NCI-H1694 treated with DMSO at 0.1 percent for 48 hours (cell line): ENCODE measurements around the gene TCF25.
"Not testable (repeated sequence)": the region's sequence is repeated elsewhere in the genome, so short reads cannot be mapped to it uniquely, and the experiment has no call there.

Source experiments
- DNase-seq: peaks from one replicate; lab custom pipeline; 2025; lab: John Stamatoyannopoulos, UW

Gene TCF25

DNA sequence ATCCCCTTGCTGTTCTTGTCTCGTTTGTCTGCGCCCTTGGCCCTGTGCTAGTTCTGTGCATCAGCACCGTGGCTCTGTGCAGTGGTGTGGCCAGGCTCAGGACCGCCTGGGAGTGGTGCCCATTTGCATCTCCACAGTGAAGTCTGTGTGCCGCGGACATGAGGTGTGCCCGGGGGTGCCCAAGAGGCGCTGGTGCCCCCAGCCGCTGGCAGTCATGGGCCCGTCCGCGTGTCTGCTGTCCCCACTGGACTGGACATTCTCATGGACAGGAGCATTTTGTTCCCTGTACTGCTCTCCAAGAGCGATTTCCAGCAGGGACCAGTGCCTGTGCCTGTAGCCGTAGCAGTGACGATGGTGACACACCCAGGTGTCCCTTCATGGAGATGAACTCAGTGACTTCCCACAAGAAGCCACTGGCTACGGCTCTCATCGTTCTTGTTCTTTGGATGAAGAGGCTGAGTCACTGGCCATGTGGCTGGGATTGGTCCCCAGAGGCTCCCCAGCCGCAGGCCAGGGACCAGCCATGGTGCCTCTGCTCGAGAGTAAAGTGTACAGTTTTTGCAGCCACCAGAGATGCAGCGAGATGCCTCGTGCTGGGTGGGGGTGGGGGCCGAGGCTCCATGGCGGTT is 32.2 kb downstream of the TCF25 start:
- no peak for DNase-seq

DNA sequence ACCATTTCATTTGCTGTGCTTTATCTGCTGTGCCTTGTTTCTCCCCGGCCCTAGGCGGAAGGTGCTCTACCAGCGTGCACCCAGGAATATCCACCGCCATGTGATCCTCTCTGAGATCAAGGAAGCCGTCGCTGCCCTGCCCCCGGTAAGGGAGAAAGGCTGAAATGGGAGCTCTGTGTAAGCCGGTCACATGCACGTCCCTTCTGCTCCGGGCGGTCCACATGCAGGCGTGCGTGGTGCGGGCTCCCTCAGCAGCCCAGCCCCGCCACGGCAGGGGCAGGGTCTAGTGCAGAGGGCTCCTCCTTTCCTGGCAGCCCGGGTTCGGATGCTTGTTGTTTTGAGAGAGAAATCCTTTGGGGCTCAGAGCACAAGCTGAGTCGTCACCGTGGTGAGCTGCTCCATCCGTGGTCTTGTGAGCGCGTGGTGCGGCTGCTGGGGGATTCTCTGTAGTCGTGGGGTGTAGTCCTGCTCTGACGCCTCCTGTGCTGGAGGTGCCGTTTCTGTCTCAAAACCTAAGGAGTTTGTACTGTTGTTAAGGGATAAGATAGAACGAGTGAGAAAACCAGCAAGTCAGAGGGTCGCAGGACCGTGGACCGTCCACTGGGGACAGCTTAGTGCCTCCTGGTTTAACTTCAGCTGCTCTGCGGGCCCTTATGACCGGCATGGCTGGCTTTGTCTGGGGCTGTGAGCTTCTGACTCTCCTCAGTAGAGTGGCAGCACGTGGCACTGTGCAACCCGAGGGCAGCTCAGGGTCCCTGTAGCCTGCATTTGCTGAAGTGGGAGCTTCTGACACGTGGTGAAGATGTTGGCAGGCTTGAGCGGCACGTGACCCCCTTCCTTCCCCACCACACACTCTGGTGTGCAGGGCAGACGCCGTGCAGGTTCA is 33.0 kb downstream of the TCF25 start:
- no peak for DNase-seq

GRCh38 chr16:89907055-89907814 is 33.8 kb downstream of the TCF25 start:
- no peak for DNase-seq

- DNase-seq, result no peak
Measured at GRCh38 chr16:89908236-89908635, 34.8 kb downstream of the TCF25 start.

- DNase-seq, result peak; percentile 37
Measured at GRCh38 chr16:89909777-89910716, 36.7 kb downstream of the TCF25 start.

DNA sequence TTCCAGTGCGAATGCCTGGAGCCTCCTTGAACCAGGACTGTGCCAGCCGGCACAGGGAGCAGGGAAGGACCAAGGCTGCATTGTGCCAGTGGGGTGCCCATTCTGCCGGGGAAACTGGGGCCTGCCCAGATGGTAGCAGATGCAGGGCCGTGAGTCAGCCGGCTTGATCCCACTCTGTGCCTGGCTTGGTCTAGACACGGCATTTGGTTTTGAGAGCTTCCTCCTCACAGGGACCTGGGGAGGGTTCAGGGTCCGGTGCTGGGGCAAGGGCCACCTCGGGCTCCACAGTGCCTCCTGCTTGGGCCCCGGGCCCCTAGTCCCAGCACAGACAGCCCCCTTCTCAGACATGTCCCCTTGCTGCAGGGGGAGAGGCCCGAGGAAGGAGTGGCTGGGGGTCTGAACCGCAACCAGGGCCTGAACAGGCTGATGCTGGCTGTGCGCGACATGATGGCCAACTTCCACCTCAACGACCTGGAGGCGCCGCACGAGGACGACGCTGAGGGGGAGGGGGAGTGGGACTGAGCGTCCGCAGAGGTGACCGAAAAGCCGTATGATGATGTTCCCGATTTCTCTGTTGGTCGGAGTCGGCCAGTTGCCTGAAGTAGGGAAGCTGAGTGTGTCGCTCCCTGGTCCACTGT is 37.4 kb downstream of the TCF25 start:
- no peak for DNase-seq

- DNase-seq, result no peak
Measured at GRCh38 chr16:89911375-89911774, 38.0 kb downstream of the TCF25 start.

DNA sequence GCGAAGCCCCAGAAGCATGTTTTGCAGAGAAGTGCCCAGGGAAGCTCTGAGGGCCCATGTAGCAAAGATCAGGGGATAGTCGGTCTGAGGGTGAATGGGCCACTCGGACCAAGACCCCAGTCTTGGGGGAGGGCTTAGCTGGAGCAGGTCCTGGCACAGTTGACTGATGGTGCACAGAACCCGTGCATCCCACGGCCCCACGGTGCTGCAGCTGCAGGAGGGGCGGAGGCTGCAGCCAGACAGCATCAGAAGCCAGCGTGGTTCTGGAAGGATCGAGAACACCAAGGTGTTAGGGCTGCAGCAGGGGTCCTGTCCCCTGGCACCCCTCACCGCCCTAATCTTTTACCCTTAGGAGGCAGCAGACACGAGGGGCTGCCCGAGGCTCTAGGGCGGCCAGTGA is 38.8 kb downstream of the TCF25 start:
- no peak for DNase-seq

DNA sequence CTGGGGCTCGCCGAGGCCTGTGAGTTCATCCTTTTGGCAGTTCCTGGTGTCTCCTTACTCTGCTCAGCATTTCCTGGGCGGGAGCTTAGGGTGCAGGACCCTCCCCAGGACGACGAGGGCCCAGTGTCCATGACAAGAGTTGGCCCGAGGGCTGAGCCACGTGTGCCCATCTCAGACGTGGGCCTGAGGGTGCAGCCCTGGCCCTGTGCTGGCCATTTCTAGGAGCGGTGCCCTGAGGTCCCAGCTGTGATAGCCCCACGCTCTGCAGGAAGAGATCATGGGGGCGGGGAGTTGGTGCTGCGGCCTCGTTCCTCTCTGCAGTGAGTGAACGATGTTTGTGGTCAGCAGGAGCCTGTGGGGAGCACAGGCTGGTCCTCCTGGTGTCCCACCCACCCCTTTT is 39.2 kb downstream of the TCF25 start:
- DNase-seq, result no peak

DNA sequence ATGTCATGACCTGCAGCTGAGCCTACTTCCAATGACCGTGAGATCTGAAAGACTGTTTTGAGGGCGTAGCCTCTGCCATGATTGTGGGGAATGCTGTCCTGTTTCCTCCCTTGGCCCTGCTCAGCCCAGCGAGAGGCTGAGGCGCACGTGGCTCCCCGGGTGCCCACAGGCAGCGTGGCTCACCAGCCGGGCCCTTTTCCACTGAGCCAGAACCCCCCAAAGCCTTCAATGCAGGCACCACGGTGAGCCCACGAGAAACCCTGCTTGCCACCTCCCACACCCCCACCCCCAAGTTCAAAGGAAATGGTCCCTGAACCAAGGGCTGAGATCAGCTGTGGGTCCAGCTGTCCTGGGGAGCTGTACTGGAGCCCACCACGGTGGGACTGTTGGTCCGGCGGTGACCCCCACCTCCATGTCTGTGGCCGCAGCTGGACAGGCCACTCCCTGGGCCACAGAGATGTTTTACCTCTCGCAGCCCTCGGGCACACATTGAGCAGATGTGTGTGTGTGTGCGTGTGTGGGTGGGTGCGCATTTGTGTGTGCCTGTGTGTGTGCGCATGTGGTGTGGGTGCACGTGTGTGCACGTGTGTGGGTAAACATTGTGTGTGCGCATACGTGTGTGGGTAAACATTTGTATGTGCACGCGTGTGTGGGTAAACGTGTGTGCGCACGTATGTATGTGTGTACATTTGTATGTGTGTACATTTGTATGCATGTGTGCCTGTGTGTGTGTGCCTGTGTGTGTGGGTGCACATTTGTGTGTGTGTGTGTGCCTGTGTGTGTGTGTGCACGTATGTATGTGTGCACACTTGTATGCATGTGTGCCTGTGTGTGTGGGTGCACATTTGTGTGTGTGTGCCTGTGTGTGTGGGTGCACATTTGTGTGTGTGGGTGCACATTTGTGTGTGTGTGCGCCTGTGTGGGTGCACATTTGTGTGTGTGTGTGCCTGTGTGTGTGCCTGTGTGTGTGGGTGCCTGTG is 40.3 kb downstream of the TCF25 start:
- no peak for DNase-seq

DNA sequence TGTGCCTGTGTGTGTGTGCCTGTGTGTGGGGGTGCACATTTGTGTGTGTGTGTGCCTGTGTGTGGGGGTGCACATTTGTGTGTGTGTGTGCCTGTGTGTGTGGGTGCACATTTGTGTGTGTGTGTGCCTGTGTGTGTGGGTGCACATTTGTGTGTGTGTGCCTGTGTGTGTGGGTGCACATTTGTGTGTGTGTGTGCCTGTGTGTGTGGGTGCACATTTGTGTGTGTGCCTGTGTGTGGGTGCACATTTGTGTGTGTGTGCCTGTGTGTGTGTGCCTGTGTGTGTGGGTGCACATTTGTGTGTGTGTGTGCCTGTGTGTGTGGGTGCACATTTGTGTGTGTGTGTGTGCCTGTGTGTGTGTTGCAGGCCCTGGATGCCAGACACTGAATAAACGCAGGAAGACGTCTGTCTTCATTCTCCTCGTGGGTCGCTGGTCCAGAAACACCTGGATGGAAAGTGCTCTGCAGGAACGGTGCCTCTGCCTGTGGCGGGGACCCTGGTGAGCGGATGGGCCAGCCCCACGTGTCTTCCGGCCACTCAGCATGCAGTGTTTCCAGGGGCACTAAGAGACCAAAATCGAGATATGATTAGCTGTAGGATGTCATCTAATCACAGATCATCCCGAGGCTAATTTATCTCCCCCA is 41.4 kb downstream of the TCF25 start:
- not testable (repeated sequence) for DNase-seq

DNA sequence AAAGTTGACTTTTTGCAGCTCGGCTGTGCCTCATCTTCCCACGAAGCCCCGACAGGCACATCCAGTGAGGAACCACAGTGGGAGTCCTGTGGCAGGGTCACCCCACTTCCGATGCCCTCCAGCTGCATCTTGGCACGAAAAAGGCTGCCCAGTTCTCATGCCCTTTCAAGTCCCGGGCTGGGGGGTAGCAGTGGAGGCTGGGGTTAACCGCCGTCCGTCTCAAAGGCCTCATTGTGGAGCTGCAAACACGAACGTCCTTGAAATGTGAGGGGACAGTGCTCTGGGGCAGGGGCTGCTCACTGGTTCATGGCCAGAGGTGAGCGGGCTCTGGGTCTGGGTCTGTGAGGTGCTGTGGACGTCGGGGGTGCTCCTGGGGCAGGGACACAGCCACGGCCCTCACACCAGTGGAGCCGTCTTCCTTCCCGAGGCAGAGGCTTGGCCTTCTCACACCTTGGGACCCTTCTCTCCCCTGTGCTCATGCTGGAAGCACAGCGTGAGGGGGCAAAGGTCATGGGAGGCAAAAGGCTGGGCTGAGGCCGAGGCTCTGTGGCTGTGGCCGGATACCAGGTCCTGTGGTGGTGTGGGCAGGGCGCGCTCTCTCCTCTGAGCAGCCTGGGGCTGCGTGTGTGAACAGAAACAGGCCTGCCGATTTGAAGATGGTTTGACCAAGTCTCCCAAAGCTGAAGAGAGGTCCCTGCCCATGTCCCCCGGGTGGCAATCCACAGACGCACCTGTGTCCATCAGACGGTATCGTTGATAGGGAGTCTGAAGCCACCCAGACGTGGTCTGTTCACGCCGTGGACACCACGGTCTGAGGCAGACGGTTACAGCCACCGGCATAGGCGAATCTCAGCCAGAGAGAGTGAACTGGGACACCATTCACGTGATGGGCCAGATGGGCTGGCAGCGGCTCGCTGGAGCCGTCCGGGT is 42.2 kb downstream of the TCF25 start:
- DNase-seq, result no peak

GRCh38 chr16:89917773-89918452 is 44.5 kb downstream of the TCF25 start:
- DNase-seq, result no peak

DNA sequence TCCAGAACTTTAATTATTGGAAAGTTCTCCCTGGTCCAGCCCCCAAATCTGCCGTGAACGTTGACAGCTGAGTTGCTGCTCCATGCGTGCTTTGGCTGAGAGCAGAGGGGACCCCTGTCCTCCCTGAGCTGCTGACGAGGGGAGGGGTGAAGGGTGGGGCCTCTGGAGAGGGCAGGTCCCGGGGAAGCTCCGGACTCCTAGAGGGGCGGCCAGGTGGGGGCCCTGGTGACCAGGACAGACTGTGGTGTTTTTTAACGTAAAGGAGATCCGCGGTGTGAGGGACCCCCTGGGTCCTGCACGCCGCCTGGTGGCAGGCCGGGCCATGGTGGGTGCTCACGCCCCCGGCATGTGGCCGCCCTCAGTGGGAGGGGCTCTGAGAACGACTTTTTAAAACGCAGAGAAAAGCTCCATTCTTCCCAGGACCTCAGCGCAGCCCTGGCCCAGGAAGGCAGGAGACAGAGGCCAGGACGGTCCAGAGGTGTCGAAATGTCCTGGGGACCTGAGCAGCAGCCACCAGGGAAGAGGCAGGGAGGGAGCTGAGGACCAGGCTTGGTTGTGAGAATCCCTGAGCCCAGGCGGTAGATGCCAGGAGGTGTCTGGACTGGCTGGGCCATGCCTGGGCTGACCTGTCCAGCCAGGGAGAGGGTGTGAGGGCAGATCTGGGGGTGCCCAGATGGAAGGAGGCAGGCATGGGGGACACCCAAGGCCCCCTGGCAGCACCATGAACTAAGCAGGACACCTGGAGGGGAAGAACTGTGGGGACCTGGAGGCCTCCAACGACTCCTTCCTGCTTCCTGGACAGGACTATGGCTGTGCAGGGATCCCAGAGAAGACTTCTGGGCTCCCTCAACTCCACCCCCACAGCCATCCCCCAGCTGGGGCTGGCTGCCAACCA is 45.3 kb downstream of the TCF25 start, which contains the start of gene MC1R:
Gene MC1R (plus strand): TSS at position 410 of the 895 bp plus-strand sequence. CDS start 397 bp downstream, at position 807.
- DNase-seq, result no peak

DNA sequence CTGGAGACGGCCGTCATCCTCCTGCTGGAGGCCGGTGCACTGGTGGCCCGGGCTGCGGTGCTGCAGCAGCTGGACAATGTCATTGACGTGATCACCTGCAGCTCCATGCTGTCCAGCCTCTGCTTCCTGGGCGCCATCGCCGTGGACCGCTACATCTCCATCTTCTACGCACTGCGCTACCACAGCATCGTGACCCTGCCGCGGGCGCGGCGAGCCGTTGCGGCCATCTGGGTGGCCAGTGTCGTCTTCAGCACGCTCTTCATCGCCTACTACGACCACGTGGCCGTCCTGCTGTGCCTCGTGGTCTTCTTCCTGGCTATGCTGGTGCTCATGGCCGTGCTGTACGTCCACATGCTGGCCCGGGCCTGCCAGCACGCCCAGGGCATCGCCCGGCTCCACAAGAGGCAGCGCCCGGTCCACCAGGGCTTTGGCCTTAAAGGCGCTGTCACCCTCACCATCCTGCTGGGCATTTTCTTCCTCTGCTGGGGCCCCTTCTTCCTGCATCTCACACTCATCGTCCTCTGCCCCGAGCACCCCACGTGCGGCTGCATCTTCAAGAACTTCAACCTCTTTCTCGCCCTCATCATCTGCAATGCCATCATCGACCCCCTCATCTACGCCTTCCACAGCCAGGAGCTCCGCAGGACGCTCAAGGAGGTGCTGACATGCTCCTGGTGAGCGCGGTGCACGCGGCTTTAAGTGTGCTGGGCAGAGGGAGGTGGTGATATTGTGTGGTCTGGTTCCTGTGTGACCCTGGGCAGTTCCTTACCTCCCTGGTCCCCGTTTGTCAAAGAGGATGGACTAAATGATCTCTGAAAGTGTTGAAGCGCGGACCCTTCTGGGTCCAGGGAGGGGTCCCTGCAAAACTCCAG is 46.4 kb downstream of the TCF25 start:
- DNase-seq, result no peak

DNA sequence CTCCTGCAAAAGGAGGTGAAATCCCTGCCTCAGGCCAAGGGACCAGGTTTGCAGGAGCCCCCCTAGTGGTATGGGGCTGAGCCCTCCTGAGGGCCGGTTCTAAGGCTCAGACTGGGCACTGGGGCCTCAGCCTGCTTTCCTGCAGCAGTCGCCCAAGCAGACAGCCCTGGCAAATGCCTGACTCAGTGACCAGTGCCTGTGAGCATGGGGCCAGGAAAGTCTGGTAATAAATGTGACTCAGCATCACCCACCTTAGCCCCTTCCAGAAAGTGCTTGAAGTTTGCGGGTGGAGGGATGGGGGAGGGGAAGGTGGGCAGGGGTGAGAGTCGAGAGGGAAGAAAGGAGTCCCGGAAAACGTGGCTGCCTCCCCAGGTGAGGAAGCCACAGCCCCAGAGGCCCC is 47.3 kb downstream of the TCF25 start:
- DNase-seq, result no peak
